Activated T-cell treated with anti-CD3 and anti-CD28 coated beads, Interleukin-2, amount 50 U/mL, for 72 hours (primary cell): ENCODE data around the gene RC3H2. TPM values are rescaled to one million over a fixed set of nuclear protein-coding genes. Genes with fewer than 3 reads are reported as not detected.
A peak's percentile ranks its signal among the peaks of the same experiment; 100 is the strongest.
"Not testable (repeated sequence)": the region's sequence is repeated elsewhere in the genome, so short reads cannot be mapped to it uniquely, and the experiment has no call there.

Experiments used
- ATAC-seq, 2 donors: fragments of 150-1000 bp; cut with Tn5 transposase; replicated peaks in 1 of 2; 2 replicates each; pipeline ENCODE4 v1.10.0; 2021; ENCODE audit warnings: moderate library complexity in 2 of 2, mild to moderate bottlenecking in 1 of 2
- DNase-seq, 2 donors: peaks; one replicate each; pipeline ENCODE4 v3.0.0; 2021 to 2022; ENCODE audit warnings: mixed read lengths in 1 of 2
- H3K27ac Mint-ChIP-seq: one replicate; pipeline ENCODE4 v1.8.0; 2022; ENCODE audit warnings: mild to moderate bottlenecking, moderate library complexity, mixed read lengths
- H3K27me3 Mint-ChIP-seq: one replicate; pipeline ENCODE4 v1.8.0; 2022; ENCODE audit warnings: low read depth, mixed read lengths
- H3K36me3 Mint-ChIP-seq, 2 donors: one replicate each; pipeline ENCODE4 v1.8.0; 2022; ENCODE audit warnings: mixed read lengths in 2 of 2, mild to moderate bottlenecking in 1 of 2; ENCODE audit not compliant: insufficient read depth in 2 of 2
- H3K4me1 Mint-ChIP-seq: one replicate; pipeline ENCODE4 v1.8.0; 2022; ENCODE audit warnings: low read depth, mixed read lengths
- H3K4me3 Mint-ChIP-seq, 2 donors: one replicate each; pipeline ENCODE4 v1.8.0; 2022; ENCODE audit warnings: mild to moderate bottlenecking in 2 of 2, mixed read lengths in 2 of 2, moderate library complexity in 2 of 2
- H3K9me3 Mint-ChIP-seq, 2 donors: one replicate each; pipeline ENCODE4 v1.8.0; 2022; ENCODE audit warnings: mixed read lengths in 2 of 2
- total RNA-seq, 2 donors: library from RNA; stranded (reverse); gene quantifications; one replicate each; pipeline ENCODE4 v1.2.3, GENCODE V29; 2022

RC3H2 gene
- total RNA-seq, 2 donors from 2014 or later: 33.7 to 35.6 TPM

DNA sequence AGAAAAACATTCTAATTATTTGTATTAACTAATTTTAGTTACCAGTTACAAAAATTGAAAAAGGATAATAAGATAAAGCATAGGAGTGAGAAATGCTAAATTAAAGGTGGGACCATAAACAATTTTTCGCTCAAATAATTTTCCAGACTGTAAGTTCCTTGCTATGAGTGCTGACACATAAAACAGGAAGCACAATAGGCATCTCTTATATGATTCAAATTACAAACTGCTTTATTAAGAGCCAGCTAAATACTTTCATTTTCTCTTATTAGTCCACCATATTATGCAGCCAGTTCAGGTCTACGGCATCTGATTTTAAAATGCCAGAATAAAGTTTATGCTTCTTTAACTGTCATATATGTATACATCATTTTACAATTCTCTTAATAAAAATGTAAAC lies 4.4 kb downstream of the RC3H2 start:
- no peaks in the 10 kb centered on the region for H3K27me3 Mint-ChIP-seq
- H3K4me1 Mint-ChIP-seq: peaks cover 43% of the 10 kb centered on the region
- DNase-seq (no peak), ATAC-seq (no peak)
- peak overlapping the region; percentile 56 to 67 for H3K4me3 Mint-ChIP-seq
- H3K9me3 Mint-ChIP-seq: no peaks in the 10 kb centered on the region
- H3K36me3 Mint-ChIP-seq: peaks cover 0 to 5% of the 10 kb centered on the region in 2 donors
- peak overlapping the region; percentile 28 for H3K27ac Mint-ChIP-seq

GRCh38 chr9:122897969-122898368 lies 7.2 kb downstream of the RC3H2 start:
- Mint-ChIP-seq H3K27ac (peak overlapping the region; percentile 64), H3K4me1 (peaks cover 39% of the 10 kb centered on the region), H3K4me3 (peak overlapping the region in 1 of 2 donors; percentile 45), H3K9me3 (no peaks in the 10 kb centered on the region), H3K36me3 (peaks cover 2 to 8% of the 10 kb centered on the region in 2 donors), H3K27me3 (no peaks in the 10 kb centered on the region)
- no peak for DNase-seq
- peak in 1 of 2 donors; percentile 33 for ATAC-seq

DNA sequence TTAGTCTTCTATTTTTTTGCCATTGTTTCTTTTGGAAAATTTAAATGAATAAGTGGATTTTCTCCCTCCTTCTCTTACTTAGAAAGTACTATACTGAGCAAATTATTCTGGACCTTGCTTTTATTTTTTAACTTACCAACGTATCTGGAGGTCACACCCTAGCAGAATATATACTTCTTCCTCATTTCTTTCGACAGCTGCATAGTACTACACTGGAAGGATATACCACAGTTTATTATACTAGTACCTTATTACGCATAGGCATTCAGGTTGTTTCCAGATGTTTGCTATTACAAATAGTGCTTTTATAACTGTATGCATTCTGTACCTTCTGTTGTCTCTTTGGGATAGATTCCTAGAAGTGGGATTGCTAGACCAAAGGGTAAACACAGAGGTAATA lies 16.7 kb downstream of the RC3H2 start:
- Mint-ChIP-seq H3K4me1 (no peaks in the 10 kb centered on the region), H3K9me3 (no peaks in the 10 kb centered on the region), H3K4me3 (no peak overlapping the region), H3K27me3 (no peaks in the 10 kb centered on the region), H3K36me3 (peaks cover 2 to 26% of the 10 kb centered on the region in 2 donors), H3K27ac (no peak overlapping the region)
- DNase-seq: no peak
- no peak for ATAC-seq

DNA sequence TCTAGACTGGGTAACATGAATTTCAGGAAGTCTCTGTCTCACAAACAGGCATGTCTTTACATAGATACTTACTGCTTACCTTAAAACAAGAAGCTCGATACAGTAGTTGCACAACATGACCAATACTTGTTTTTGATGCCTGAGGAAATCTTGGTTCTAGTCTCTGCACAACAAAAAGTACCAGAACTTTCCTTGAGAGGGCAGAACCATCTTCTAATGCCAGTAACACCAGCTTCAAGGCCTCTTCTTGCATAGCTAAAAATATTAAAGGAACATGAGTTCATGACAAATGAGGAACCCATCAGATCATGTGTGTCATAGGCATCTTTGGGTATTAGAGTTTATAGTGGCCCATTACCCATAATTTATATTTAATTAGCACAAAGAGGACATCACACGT lies 22.0 kb downstream of the RC3H2 start:
- Mint-ChIP-seq H3K4me3 (no peak overlapping the region), H3K9me3 (no peaks in the 10 kb centered on the region), H3K27ac (peak overlapping the region; percentile 51), H3K4me1 (no peaks in the 10 kb centered on the region), H3K36me3 (peaks cover 2 to 20% of the 10 kb centered on the region in 2 donors), H3K27me3 (no peaks in the 10 kb centered on the region)
- no peak for DNase-seq
- ATAC-seq: no peak

DNA sequence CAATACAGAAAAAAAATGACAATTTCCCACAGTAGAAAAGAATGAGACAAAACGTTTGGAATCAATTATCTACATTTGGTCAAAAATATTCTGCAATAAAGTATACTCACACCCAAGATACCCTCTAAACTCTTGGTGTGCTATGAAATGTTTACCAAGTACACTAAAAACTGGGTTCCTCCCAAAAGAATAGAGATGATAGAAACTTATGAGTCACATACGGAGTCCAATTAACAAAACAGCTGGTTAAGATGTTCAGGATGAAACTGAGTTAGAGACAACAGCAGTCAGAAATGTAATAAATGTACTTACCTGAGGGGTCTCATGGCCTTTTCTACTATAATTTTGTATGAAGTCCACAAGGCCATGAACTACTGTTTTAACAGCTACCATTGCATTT lies 25.7 kb downstream of the RC3H2 start:
- DNase-seq (no peak), ATAC-seq (no peak)
- H3K27me3 Mint-ChIP-seq: no peaks in the 10 kb centered on the region
- H3K4me3 Mint-ChIP-seq: no peak overlapping the region
- no peaks in the 10 kb centered on the region for H3K9me3 Mint-ChIP-seq
- H3K36me3 Mint-ChIP-seq: peaks cover 8 to 30% of the 10 kb centered on the region in 2 donors
- no peak overlapping the region for H3K27ac Mint-ChIP-seq
- peaks cover 6% of the 10 kb centered on the region for H3K4me1 Mint-ChIP-seq

DNA sequence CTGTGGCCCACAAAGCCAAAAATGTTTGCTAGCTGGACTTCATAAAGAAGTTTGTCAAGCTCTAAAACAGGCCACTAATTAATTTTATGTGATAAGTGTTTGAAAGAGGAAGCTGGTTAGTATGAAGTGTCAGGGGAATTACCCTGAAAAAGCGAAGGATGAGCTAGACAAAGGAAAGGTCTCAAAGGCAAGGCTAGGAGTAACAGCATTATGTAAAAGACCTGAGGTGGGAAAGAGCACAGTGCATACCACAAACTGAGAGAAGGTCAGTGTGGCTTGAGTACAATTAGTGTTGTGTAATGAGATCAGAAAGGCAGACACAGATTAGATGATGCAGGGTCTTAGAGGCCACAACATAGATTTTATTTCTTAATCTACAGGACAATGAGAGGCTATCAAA lies 29.6 kb downstream of the RC3H2 start:
- ATAC-seq (no peak), DNase-seq (no peak)
- Mint-ChIP-seq H3K4me1 (peaks cover 6% of the 10 kb centered on the region), H3K36me3 (peaks cover 7 to 32% of the 10 kb centered on the region in 2 donors), H3K4me3 (no peak overlapping the region), H3K27me3 (no peaks in the 10 kb centered on the region), H3K27ac (peak overlapping the region; percentile 88), H3K9me3 (no peaks in the 10 kb centered on the region)

DNA sequence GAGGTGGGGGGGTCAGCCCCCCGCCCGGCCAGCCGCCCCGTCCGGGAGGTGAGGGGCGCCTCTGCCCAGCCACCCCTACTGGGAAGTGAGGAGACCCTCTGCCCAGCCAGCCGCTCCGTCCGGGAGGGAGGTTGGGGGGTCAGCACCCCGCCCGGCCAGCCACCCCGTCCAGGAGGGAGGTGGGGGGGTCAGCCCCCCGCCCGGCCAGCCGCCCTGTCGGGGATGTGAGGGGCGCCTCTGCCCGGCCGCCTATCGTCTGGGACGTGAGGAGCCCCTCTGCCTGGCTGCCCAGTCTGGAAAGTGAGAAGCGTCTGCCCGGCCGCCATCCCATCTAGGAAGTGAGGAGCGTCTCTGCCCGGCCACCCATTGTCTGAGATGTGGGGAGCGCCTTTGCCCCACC lies 37.9 kb downstream of the RC3H2 start:
- not testable (repeated sequence) for H3K4me3 Mint-ChIP-seq, DNase-seq, H3K9me3 Mint-ChIP-seq, ATAC-seq, H3K27ac Mint-ChIP-seq, H3K27me3 Mint-ChIP-seq, H3K4me1 Mint-ChIP-seq
- H3K36me3 Mint-ChIP-seq: peaks cover 5 to 17% of the 10 kb centered on the region in 2 donors

DNA sequence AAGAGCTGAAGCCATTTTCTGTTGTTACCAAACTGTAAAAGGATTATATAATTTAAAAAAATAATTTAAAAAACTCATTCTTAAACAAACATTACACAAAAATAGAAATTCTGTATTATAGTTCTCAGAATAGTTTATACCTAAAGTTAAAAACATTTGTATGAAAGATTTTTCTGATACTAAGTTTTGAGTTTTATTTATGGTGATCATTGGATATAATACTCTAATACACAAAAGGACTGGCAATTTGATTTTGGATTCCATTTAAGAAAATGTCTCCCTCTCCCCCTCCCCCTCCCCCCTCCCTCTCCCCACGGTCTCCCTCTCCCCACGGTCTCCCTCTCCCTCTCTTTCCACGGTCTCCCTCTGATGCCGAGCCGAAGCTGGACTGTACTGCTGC lies 39.1 kb downstream of the RC3H2 start:
- Mint-ChIP-seq H3K4me1 (no peaks in the 10 kb centered on the region), H3K36me3 (peaks cover 5 to 13% of the 10 kb centered on the region in 2 donors), H3K27ac (no peak overlapping the region), H3K4me3 (no peak overlapping the region), H3K27me3 (no peaks in the 10 kb centered on the region), H3K9me3 (no peaks in the 10 kb centered on the region)
- no peak for ATAC-seq
- DNase-seq: no peak

- Mint-ChIP-seq H3K4me1 (no peaks in the 10 kb centered on the region), H3K27ac (no peak overlapping the region), H3K36me3 (peaks cover 4 to 11% of the 10 kb centered on the region in 2 donors), H3K4me3 (no peak overlapping the region), H3K27me3 (no peaks in the 10 kb centered on the region), H3K9me3 (no peaks in the 10 kb centered on the region)
- ATAC-seq: no peak
- no peak for DNase-seq
Observed at GRCh38 chr9:122865300-122865699, 39.9 kb downstream of the RC3H2 start.

- ATAC-seq (no peak), DNase-seq (no peak)
- Mint-ChIP-seq H3K36me3 (peaks cover 6 to 16% of the 10 kb centered on the region in 2 donors), H3K27me3 (no peaks in the 10 kb centered on the region), H3K9me3 (no peaks in the 10 kb centered on the region), H3K4me3 (no peak overlapping the region), H3K27ac (peak overlapping the region; percentile 88), H3K4me1 (no peaks in the 10 kb centered on the region)
Observed at GRCh38 chr9:122863407-122863806, 41.8 kb downstream of the RC3H2 start.

DNA sequence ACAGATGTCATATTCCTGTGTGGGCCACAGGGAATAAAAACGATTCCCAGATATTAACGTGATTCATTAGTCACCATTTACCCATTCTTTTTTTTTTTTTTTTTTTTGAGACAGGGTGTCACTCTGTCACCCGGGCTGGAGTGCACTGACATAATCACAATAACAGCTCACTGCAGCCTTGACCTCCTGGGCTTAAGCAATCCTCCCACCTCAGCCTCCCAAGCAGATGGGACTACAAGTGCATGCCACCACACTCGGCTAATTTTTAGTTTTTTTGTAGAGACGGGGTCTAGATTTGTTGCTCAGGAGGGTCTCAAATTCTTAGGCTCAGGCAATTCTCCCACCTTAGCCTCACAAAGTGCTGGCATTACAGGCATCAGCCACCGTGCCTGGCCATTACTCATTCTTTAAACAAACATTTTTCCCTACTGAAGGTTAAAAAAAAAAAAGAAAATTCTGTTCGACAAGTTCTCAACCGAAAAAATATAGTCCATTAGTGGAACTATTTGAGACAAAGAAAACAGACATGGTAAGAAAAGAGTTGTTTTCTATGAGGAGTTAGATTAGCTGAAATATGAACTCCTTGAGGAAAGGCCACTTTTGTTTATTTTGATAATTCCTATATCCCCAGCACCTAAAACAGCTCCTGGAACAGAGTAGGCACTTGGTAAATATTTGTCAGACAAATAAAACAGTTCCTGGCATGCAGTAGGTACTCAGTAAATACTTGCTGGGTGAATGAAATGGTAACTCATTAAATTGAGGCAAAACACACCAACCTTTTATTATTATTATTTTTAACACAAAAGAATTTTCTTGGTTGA lies 44.6 kb downstream of the RC3H2 start:
- Mint-ChIP-seq H3K9me3 (no peaks in the 10 kb centered on the region), H3K27me3 (no peaks in the 10 kb centered on the region), H3K4me1 (no peaks in the 10 kb centered on the region), H3K27ac (no peak overlapping the region), H3K36me3 (peaks cover 11 to 21% of the 10 kb centered on the region in 2 donors), H3K4me3 (no peak overlapping the region)
- DNase-seq: no peak
- ATAC-seq: no peak

- no peak overlapping the region for H3K4me3 Mint-ChIP-seq
- H3K36me3 Mint-ChIP-seq: peaks cover 12 to 29% of the 10 kb centered on the region in 2 donors
- no peaks in the 10 kb centered on the region for H3K9me3 Mint-ChIP-seq
- H3K27ac Mint-ChIP-seq: no peak overlapping the region
- H3K27me3 Mint-ChIP-seq: no peaks in the 10 kb centered on the region
- H3K4me1 Mint-ChIP-seq: no peaks in the 10 kb centered on the region
- ATAC-seq: no peak
- DNase-seq: no peak
Observed at GRCh38 chr9:122857815-122858214, 47.3 kb downstream of the RC3H2 start.

DNA sequence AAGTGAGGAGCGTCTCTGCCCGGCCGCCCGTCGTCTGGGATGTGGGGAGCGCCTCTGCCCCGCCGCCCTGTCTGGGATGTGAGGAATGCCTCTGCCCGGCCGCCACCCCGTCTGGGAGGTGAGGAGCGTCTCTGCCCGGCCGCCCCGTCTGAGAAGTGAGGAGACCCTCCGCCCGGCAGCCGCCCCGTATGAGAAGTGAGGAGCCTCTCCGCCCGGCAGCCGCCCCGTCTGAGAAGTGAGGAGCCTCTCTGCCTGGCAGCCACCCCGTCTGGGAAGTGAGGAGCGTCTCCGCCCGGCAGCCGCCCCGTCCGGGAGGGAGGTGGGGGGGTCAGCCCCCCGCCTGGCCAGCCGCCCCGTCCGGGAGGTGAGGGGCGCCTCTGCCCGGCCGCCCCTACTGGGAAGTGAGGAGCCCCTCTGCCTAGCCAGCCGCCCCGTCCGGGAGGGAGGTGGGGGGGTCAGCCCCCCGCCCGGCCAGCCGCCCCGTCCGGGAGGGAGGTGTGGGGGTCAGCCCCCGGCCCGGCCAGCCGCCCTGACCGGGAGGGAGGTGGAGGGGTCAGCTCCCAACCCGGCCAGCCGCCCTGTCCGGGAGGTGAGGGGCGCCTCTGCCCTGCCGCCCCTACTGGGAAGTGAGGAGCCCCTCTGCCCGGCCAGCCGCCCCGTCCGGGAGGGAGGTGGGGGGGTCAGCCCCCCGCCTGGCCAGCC lies 52.9 kb downstream of the RC3H2 start:
- H3K27me3 Mint-ChIP-seq, H3K27ac Mint-ChIP-seq, H3K4me3 Mint-ChIP-seq, H3K9me3 Mint-ChIP-seq, ATAC-seq, DNase-seq: not testable (repeated sequence)
- Mint-ChIP-seq H3K4me1 (peaks cover 19% of the 10 kb centered on the region), H3K36me3 (peaks cover 9 to 37% of the 10 kb centered on the region in 2 donors)
